HEK293 (cell line): ENCODE measurements around the gene EHD3.

ENCODE experiments used
- CTCF ChIA-PET: fragments of 350-600 bp; formaldehyde crosslinking; extraction: SDS; loops from one replicate; lab custom pipeline; 2021; ENCODE audit warnings: antibody characterized with exemption; lab: Yijun Ruan, JAX
- POLR2A ChIA-PET: fragments of 300-600 bp; formaldehyde crosslinking; extraction: SDS; loops from one replicate; lab custom pipeline; 2020; ENCODE audit warnings: antibody characterized with exemption, inconsistent platforms; lab: Yijun Ruan, JAX
- H3K27ac ChIP-seq: fragments of 200-500 bp; sonication (Bioruptor generic); 2 replicates; pipeline ENCODE4 v1.5.1; 2014; ENCODE audit warnings: low read depth, low read length, control low read depth, inconsistent platforms; ENCODE audit errors: extremely low read depth
- H3K36me3 ChIP-seq, 2 experiments: fragments of 200-500 bp in 1 of 2; sonication (Bioruptor generic) in 1 of 2; 1 replicate in 1 of 2; 2 replicates in 1 of 2; pipeline ENCODE4 v1.5.1; 2014 to 2017; ENCODE audit warnings: inconsistent platforms in 2 of 2, low read length in 2 of 2; ENCODE audit not compliant: control insufficient read depth in 2 of 2, insufficient read depth in 1 of 2
- H3K4me1 ChIP-seq: fragments of 200-500 bp; sonication (Bioruptor generic); 2 replicates; pipeline ENCODE4 v1.5.1; 2014; ENCODE audit warnings: mild to moderate bottlenecking, low read length, inconsistent platforms; ENCODE audit not compliant: control insufficient read depth, insufficient read depth
- H3K4me3 ChIP-seq: 2 replicates; pipeline ENCODE4 v1.5.1; 2011; ENCODE audit warnings: low read depth, mild to moderate bottlenecking, control low read depth, low read length, moderate library complexity
- H3K9me3 ChIP-seq: fragments of 200-500 bp; sonication (Bioruptor generic); 2 replicates; pipeline ENCODE4 v1.5.1; 2014; ENCODE audit warnings: low read depth, low read length, inconsistent platforms; ENCODE audit not compliant: control insufficient read depth, insufficient read depth
- TCF7L2 ChIP-seq: IDR thresholded peaks from 2 replicates; pipeline ENCODE4 v1.6.1; 2011; ENCODE audit warnings: low read depth, mild to moderate bottlenecking, inconsistent platforms, low read length, moderate library complexity, borderline replicate concordance
- ZBTB17 ChIP-seq: fragments of 450-650 bp; formaldehyde crosslinking; IDR thresholded peaks from 2 replicates; pipeline ENCODE4 v1.5.1; 2016; ENCODE audit warnings: missing biosample characterization, missing genetic modification characterization
- ZBTB20 ChIP-seq: fragments of 450-650 bp; formaldehyde crosslinking; IDR thresholded peaks from 2 replicates; pipeline ENCODE4 v1.5.1; 2016; ENCODE audit warnings: missing biosample characterization, missing genetic modification characterization
- ZBTB7A ChIP-seq: fragments of 450-650 bp; formaldehyde crosslinking; IDR thresholded peaks from 2 replicates; pipeline ENCODE4 v1.5.1; 2016; ENCODE audit warnings: low read depth, missing biosample characterization, missing genetic modification characterization
- ZNF146 ChIP-seq: fragments of 450-650 bp; formaldehyde crosslinking; IDR thresholded peaks from 2 replicates; pipeline ENCODE4 v1.5.1; 2016; ENCODE audit warnings: missing biosample characterization, missing genetic modification characterization
- ZNF202 ChIP-seq: fragments of 450-650 bp; formaldehyde crosslinking; IDR thresholded peaks from 2 replicates; pipeline ENCODE4 v1.5.1; 2016; ENCODE audit warnings: missing biosample characterization, missing genetic modification characterization, borderline replicate concordance
- ZNF292 ChIP-seq: fragments of 450-650 bp; formaldehyde crosslinking; IDR thresholded peaks from 2 replicates; pipeline ENCODE4 v1.5.1; 2016; ENCODE audit warnings: low read depth, missing biosample characterization, missing genetic modification characterization, borderline replicate concordance
- ZNF335 ChIP-seq: fragments of 450-650 bp; formaldehyde crosslinking; conservative IDR thresholded peaks from 2 replicates; pipeline ENCODE4 v1.5.1; 2016; ENCODE audit warnings: missing biosample characterization, missing genetic modification characterization
- ZNF362 ChIP-seq: fragments of 450-650 bp; formaldehyde crosslinking; IDR thresholded peaks from 2 replicates; pipeline ENCODE4 v1.5.1; 2016; ENCODE audit warnings: missing biosample characterization, missing genetic modification characterization
- ZNF391 ChIP-seq: fragments of 450-650 bp; formaldehyde crosslinking; IDR thresholded peaks from 2 replicates; pipeline ENCODE4 v1.5.1; 2016; ENCODE audit warnings: low read depth, missing biosample characterization, missing genetic modification characterization, borderline replicate concordance
- ZNF416 ChIP-seq: fragments of 450-650 bp; formaldehyde crosslinking; IDR thresholded peaks from 2 replicates; pipeline ENCODE4 v1.5.1; 2016; ENCODE audit warnings: missing biosample characterization, missing genetic modification characterization
- ZNF514 ChIP-seq: fragments of 450-650 bp; formaldehyde crosslinking; IDR thresholded peaks from 2 replicates; pipeline ENCODE4 v1.5.1; 2016; ENCODE audit warnings: missing biosample characterization, missing genetic modification characterization
- ZNF555 ChIP-seq: fragments of 450-650 bp; formaldehyde crosslinking; conservative IDR thresholded peaks from 2 replicates; pipeline ENCODE4 v1.5.1; 2017; ENCODE audit warnings: missing biosample characterization, mild to moderate bottlenecking, missing genetic modification characterization, inconsistent platforms
- ZNF623 ChIP-seq: fragments of 450-650 bp; formaldehyde crosslinking; IDR thresholded peaks from 2 replicates; pipeline ENCODE4 v1.5.1; 2016; ENCODE audit warnings: missing biosample characterization, missing genetic modification characterization
- ZNF791 ChIP-seq: fragments of 450-650 bp; formaldehyde crosslinking; IDR thresholded peaks from 2 replicates; pipeline ENCODE4 v1.5.1; 2016; ENCODE audit warnings: missing biosample characterization, missing genetic modification characterization
- ZSCAN18 ChIP-seq: fragments of 450-650 bp; formaldehyde crosslinking; IDR thresholded peaks from 2 replicates; pipeline ENCODE4 v1.5.1; 2016; ENCODE audit warnings: missing biosample characterization, missing genetic modification characterization
- TF ChIP-seq, protein P1 (sequence below): fragments of 450-650 bp; formaldehyde crosslinking; IDR thresholded peaks from 2 replicates; pipeline ENCODE4 v1.5.1; 2017; ENCODE audit warnings: missing biosample characterization, missing genetic modification characterization
- TF ChIP-seq, protein P2 (sequence below): fragments of 450-650 bp; formaldehyde crosslinking; IDR thresholded peaks from 2 replicates; pipeline ENCODE4 v1.5.1; 2016; ENCODE audit warnings: missing biosample characterization, missing genetic modification characterization

EHD3 gene

DNA sequence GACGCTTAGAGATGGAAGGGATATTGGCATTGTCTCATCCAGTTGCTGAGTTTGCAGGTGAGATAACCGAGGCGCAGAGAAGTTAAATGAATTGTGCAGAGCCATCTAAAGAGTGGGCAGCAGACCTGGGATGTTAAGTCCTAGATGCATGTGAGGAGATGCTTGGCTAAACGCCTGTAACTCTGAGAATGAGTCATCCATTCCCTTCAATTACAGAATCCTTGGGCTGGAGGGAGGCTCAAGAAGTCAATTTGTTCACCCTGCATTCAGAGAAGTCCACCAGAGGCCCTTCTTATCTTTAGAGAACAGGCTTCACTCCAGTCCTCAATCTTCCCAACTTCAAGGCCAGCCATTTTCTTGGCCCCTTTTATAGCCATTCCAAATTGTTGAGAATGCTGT lies 1.6 kb downstream of the EHD3 start:
- no peaks in the 10 kb centered on the region; a peak in 1 of 3 replicates for H3K36me3 ChIP-seq
- H3K27ac ChIP-seq, result no peak overlapping the region
- H3K9me3 ChIP-seq, result no peaks in the 10 kb centered on the region
- 0 out of 2 replicates have a peak, but pooled peaks cover 2% of the 10 kb centered on the region for H3K4me1 ChIP-seq
- ChIA-PET POLR2A (no interaction called here), CTCF (interaction anchor here (0.6 to 1.1 kb wide), 2 partner anchors 32 to 524 kb away, joined by 3 read pairs; no protein-coding TSS in a partner anchor)
- H3K4me3 ChIP-seq, result no peak overlapping the region
- no peak for TF ChIP-seq ZSCAN18 (tag by site-specific recombination)
- no peak for TF ChIP-seq ZNF555
- 0 out of 2 replicates have a peak, but pooled peaks have one; percentile 17 for TF ChIP-seq ZNF335 (tag by site-specific recombination)
- peak; percentile 41; the same call in 1 of the 2 replicates for TF ChIP-seq ZBTB17 (tag by site-specific recombination)
- TF ChIP-seq, protein P1, sequence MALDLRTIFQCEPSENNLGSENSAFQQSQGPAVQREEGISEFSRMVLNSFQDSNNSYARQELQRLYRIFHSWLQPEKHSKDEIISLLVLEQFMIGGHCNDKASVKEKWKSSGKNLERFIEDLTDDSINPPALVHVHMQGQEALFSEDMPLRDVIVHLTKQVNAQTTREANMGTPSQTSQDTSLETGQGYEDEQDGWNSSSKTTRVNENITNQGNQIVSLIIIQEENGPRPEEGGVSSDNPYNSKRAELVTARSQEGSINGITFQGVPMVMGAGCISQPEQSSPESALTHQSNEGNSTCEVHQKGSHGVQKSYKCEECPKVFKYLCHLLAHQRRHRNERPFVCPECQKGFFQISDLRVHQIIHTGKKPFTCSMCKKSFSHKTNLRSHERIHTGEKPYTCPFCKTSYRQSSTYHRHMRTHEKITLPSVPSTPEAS, result no peak
- TF ChIP-seq TCF7L2, result no peak
- no peak for TF ChIP-seq ZNF514 (tag by site-specific recombination)

DNA sequence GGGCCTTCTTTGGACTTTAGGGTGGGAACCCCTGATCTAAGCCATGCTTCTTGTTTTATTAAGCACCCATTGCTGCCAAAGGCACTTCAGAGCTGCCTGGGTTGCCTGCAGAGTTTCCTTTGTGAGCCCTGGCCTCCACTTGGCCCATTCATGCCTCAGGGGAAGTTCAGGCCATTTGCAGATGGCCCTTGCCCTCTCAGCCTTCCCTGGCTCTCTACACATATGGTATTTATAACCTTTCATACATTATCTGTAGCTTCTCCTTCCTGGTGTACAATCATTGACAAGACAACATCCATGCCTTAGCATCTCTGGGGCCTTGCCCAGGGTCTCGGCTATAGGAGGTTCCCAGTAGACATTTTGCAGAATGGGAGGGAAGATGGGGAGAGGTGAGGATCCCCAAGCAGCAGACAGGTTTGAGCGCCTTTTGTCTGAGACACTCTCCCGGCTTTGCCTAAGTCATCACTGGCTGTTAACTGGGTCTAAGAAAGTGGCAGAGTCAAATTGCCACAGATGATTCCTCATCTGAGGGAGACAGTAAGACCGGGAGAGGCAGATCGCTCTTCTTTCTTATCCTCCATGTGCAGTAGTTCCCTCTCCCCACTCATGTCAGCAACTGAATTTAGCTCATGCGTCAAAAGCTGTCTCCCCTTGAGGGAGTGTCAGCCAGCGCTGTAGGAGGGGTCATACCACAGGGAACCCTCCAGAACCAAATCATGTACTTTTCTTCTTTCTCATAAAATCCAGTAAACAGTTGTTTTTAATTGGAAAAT lies 2.7 kb downstream of the EHD3 start:
- TF ChIP-seq ZNF362 (tag by site-specific recombination), result no peak
- TF ChIP-seq, protein P2, sequence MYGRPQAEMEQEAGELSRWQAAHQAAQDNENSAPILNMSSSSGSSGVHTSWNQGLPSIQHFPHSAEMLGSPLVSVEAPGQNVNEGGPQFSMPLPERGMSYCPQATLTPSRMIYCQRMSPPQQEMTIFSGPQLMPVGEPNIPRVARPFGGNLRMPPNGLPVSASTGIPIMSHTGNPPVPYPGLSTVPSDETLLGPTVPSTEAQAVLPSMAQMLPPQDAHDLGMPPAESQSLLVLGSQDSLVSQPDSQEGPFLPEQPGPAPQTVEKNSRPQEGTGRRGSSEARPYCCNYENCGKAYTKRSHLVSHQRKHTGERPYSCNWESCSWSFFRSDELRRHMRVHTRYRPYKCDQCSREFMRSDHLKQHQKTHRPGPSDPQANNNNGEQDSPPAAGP (tag by site-specific recombination), result no peak
- H3K27ac ChIP-seq, result no peak overlapping the region
- H3K36me3 ChIP-seq, result no peaks in the 10 kb centered on the region; a peak in 1 of 3 replicates
- ChIA-PET CTCF (interaction anchor here (0.7 to 1.1 kb wide), 3 partner anchors 96 to 525 kb away, joined by 3 to 4 read pairs (median 3); partner anchors contain the start of gene GALNT14), POLR2A (no interaction called here)
- H3K9me3 ChIP-seq, result no peaks in the 10 kb centered on the region
- H3K4me1 ChIP-seq, result 0 out of 2 replicates have a peak, but pooled peaks cover 2% of the 10 kb centered on the region
- no peak overlapping the region for H3K4me3 ChIP-seq

- POLR2A ChIA-PET, result no interaction called here
- 0 out of 2 replicates have a peak, but pooled peaks cover 2% of the 10 kb centered on the region for H3K4me1 ChIP-seq
- no peak overlapping the region for H3K4me3 ChIP-seq
- no peaks in the 10 kb centered on the region for H3K9me3 ChIP-seq
- no peak overlapping the region for H3K27ac ChIP-seq
- TF ChIP-seq ZNF623 (tag by site-specific recombination), result no peak
- no peak for TF ChIP-seq ZNF292 (tag by site-specific recombination)
- no peak for TF ChIP-seq ZBTB20
- no peak for TF ChIP-seq ZNF416
- TF ChIP-seq ZNF202, result no peak
- no peak for TF ChIP-seq ZBTB7A
- no peak for TF ChIP-seq ZNF791 (tag by site-specific recombination)
- TF ChIP-seq ZNF146, result peak; percentile 79; the same call in 1 of the 2 replicates
- no peak for TF ChIP-seq ZNF391 (tag by site-specific recombination)
- CTCF ChIA-PET, result interaction anchor here (0.7 to 1.1 kb wide), 2 partner anchors 96 to 526 kb away, joined by 3 to 4 read pairs; no protein-coding TSS in a partner anchor
- no peaks in the 10 kb centered on the region; a peak in 1 of 3 replicates for H3K36me3 ChIP-seq
Observed at GRCh38 chr2:31237348-31238017, 3.5 kb downstream of the EHD3 start.
